Ovary (tissue), 9 donors: ENCODE data around the gene CHD9NB. TPM values are rescaled to one million over a fixed set of nuclear protein-coding genes. Genes with fewer than 3 reads are reported as not detected.

Experiments
- DNase-seq, 5 donors: peaks; one replicate each; pipeline ENCODE4 v3.0.0-alpha.2; 2019 to 2020
- H3K27ac ChIP-seq, 2 donors: fragments of 200-600 bp; one replicate each; pipeline versions ENCODE4 v1.5.1 to v1.8.0; 2019 to 2022
- H3K27me3 ChIP-seq: fragments of 200-600 bp; one replicate; pipeline ENCODE4 v1.8.0; 2022
- H3K36me3 ChIP-seq: fragments of 200-600 bp; sonication (generic); one replicate; pipeline ENCODE4 v1.5.1; 2019
- H3K4me1 ChIP-seq: one replicate; pipeline ENCODE4 v1.8.1; 2013; ENCODE audit warnings: mild to moderate bottlenecking, moderate library complexity; ENCODE audit not compliant: insufficient read depth
- H3K4me3 ChIP-seq: fragments of 200-600 bp; sonication (generic); one replicate; pipeline ENCODE4 v1.5.1; 2017
- H3K9me3 ChIP-seq, 2 donors: fragments of 200-600 bp in 1 of 2; sonication (generic) in 1 of 2; one replicate each; pipeline versions ENCODE4 v1.5.1 to v1.8.1; 2013 to 2019; ENCODE audit warnings: mild to moderate bottlenecking in 1 of 2, moderate library complexity in 1 of 2
- EP300 ChIP-seq: sonication (generic); formaldehyde crosslinking; IDR thresholded peaks from one replicate; pipeline ENCODE4 v1.6.1; 2017; ENCODE audit warnings: antibody characterized with exemption
- POLR2A ChIP-seq: fragments of 450-650 bp; IDR thresholded peaks from one replicate; pipeline ENCODE4 v1.6.1; 2017; ENCODE audit warnings: antibody characterized with exemption, mild to moderate bottlenecking, moderate library complexity
- WGBS, 3 donors: extraction: QIAGEN DNeasy Blood & Tissue Kit in 1 of 3; methylation state at CpG; one replicate each; pipeline versions ENCODE4 v1.1.5 to v1.1.7; 2013 to 2017; 5-methylcytosine and 5-hydroxymethylcytosine counted together
- intact Hi-C, 4 donors: fragments of 100-400 bp; cut with DNase I; formaldehyde crosslinking; loops; one replicate each; pipeline versions ENCODE4 v1.11.0 to v1.15.1; 2022 to 2023
- polyA plus RNA-seq, 2 donors: library from polyadenylated mRNA; stranded (reverse); fragments of 200-250 nt in 1 of 2; fragments of 350-450 nt in 1 of 2; fragmentation: Illumina TruSeq in 1 of 2; extraction: RNeasy Lipid Tissue Mini Kit (QIAGEN cat#74804) in 1 of 2; gene quantifications; one replicate each; pipeline ENCODE4 v1.2.3, GENCODE V29; 2013 to 2014
- total RNA-seq, 7 donors: library from RNA; depleted of rRNA in 2 of 7; stranded (reverse); fragments of >200 nt in 2 of 7; fragmentation: NEBNext Ultra II Directional in 3 of 7; extraction: Animal tissue kit (Norgen Biotek cat#: 25700) in 3 of 7; gene quantifications; one replicate each; pipeline versions ENCODE4 v1.1.0 to v1.2.4, GENCODE V29; 2016 to 2023
- TF ChIP-seq, protein P1 (sequence below), 3 donors: fragments of 450-650 bp in 2 of 3; fragments of 200-600 bp in 1 of 3; IDR thresholded peaks; one replicate each; pipeline versions ENCODE4 v1.5.1 to v1.8.0; 2016 to 2022; ENCODE audit warnings: antibody characterized with exemption in 3 of 3, mild to moderate bottlenecking in 1 of 3
- donor health status: DM: no; HTN: no; CAD: no; lungs with moderate emphysema.
- donor health status: DM: no; HTN: no; CAD: no.
- donor health status: Bipolar disorder and iron deficiency.
- donor health status: DM: yes; HTN: yes; CAD: no.
- donor health status: DM: no; HTN: no; CAD: no.
- donor health status: DM: yes; HTN: yes; CAD: no.

CHD9NB gene
- total and polyA plus RNA-seq, 9 donors, result 0.15 to 91.1 (median 1.6) TPM; not detected in 1

DNA sequence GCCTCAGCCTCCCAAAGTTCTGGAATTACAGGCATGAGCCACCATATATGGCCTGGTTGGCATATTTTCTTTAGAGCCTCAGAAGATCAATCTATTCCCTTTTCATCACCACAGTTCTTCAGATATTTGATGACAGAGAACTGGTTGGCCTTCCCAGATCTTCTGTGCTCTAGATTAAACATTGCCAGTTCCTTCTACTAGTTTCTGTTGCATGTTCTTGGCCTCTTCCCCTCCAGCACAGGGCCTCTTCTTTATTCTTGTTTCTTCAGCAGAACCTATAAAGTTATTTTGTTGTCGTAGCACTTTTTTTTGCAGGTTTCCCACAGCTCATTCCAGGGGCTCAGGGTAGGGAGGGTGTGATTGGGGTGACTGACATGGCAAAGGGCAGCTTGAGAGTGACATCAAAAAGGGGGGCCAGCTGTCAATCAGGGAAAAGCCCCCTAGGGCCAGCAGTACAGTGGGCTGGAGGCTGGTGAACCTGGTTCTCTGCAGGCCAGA, 11.4 kb upstream of the CHD9NB start:
- TF ChIP-seq EP300 (no peak), POLR2A (no peak)
- Histone ChIP-seq H3K9me3 (no peaks in the 10 kb centered on the region), H3K4me1 (no peaks in the 10 kb centered on the region), H3K27ac (no peak overlapping the region), H3K27me3 (no peaks in the 10 kb centered on the region), H3K36me3 (no peaks in the 10 kb centered on the region), H3K4me3 (no peak overlapping the region)
- no peak for DNase-seq
- intact Hi-C loops, result no loop called here
- 90 to 98% (median 93%) methylated on average over 1 of the region's 1 CpG for WGBS, 3 donors

GRCh38 chr16:53061701-53062159, 9.0 kb upstream of the CHD9NB start:
- TF ChIP-seq, protein P1, sequence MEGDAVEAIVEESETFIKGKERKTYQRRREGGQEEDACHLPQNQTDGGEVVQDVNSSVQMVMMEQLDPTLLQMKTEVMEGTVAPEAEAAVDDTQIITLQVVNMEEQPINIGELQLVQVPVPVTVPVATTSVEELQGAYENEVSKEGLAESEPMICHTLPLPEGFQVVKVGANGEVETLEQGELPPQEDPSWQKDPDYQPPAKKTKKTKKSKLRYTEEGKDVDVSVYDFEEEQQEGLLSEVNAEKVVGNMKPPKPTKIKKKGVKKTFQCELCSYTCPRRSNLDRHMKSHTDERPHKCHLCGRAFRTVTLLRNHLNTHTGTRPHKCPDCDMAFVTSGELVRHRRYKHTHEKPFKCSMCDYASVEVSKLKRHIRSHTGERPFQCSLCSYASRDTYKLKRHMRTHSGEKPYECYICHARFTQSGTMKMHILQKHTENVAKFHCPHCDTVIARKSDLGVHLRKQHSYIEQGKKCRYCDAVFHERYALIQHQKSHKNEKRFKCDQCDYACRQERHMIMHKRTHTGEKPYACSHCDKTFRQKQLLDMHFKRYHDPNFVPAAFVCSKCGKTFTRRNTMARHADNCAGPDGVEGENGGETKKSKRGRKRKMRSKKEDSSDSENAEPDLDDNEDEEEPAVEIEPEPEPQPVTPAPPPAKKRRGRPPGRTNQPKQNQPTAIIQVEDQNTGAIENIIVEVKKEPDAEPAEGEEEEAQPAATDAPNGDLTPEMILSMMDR (IDR thresholded peaks at IDR 0.05), result no peak
- TF ChIP-seq POLR2A, result no peak
- no peaks in the 10 kb centered on the region for H3K9me3 ChIP-seq
- no peak overlapping the region for H3K4me3 ChIP-seq
- H3K27ac ChIP-seq, result no peak overlapping the region
- DNase-seq, result no peak
- no peaks in the 10 kb centered on the region for H3K4me1 ChIP-seq
- no peaks in the 10 kb centered on the region for H3K27me3 ChIP-seq
- 76 to 79% (median 78%) methylated on average over 3 of the region's 3 CpGs for whole genome bisulfite sequencing, 3 donors
- H3K36me3 ChIP-seq, result no peaks in the 10 kb centered on the region
- intact Hi-C loops, result no loop called here

- no peak for TF ChIP-seq POLR2A
- TF ChIP-seq, protein P1 (IDR thresholded peaks at IDR 0.05), result no peak
- no peak for DNase-seq
- WGBS, 3 donors, result 94 to 96% (median 95%) methylated on average over 5 of the region's 5 CpGs
- intact Hi-C loops, result no loop called here
- Histone ChIP-seq H3K4me1 (peaks cover 1% of the 10 kb centered on the region), H3K27ac (no peak overlapping the region), H3K9me3 (no peaks in the 10 kb centered on the region), H3K4me3 (no peak overlapping the region), H3K36me3 (no peaks in the 10 kb centered on the region), H3K27me3 (no peaks in the 10 kb centered on the region)
These were observed 8.6 kb upstream of the CHD9NB start for GRCh38 chr16:53061256-53061655.

DNA sequence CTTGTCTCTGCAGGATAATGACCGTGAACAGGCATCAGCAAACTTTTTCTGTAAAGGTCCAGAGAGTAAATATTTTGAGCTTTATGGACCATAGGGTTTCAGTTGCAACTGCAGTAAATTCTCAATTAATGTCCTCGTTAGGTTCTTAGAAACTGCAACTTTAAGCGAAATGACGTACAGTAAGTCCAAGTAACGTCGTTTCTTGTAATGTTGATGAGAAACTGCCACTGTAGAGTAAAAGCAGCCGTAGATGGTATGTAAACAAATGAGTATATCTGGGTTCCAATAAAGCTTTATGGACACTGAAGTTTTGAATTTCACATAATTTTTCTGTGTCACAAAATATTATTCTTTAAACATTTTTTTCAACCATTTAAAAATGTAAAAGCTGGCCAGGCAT, 7.0 kb upstream of the CHD9NB start:
- peaks cover 1% of the 10 kb centered on the region for H3K4me1 ChIP-seq
- TF ChIP-seq, protein P1 (IDR thresholded peaks at IDR 0.05), result no peak
- WGBS, 3 donors, result 61 to 70% (median 69%) methylated on average over 7 of the region's 7 CpGs

DNA sequence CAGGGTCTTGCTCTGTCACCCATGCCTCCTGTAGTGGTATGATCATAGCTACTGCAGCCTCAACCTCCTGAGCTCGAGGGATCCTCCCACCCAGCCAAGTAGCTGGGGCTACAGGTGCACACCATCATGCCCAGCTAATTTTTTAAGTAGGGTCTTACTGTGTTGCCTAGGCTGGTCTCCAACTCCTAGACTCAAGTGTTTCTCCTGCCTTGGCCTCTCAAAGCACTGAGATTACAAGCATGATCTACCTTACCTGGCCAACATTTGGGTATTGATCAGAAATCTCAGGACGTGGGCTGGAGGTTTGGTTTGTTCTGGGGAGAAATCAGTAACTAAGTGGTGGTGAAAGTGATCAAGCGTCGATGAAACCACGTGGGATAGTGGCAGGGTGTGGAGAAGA, 6.2 kb upstream of the CHD9NB start:
- Histone ChIP-seq H3K4me3 (no peak overlapping the region), H3K27ac (no peak overlapping the region), H3K9me3 (no peaks in the 10 kb centered on the region), H3K4me1 (peaks cover 4% of the 10 kb centered on the region), H3K36me3 (no peaks in the 10 kb centered on the region), H3K27me3 (no peaks in the 10 kb centered on the region)
- WGBS, 3 donors, result 91 to 95% (median 95%) methylated on average over 5 of the region's 5 CpGs
- no peak for TF ChIP-seq POLR2A
- TF ChIP-seq, protein P1 (IDR thresholded peaks at IDR 0.05), result no peak
- no peak for TF ChIP-seq EP300
- no peak for DNase-seq
- intact Hi-C loops, result loop anchor here in 2 of 4 donors (10.0 kb wide), 3 partner anchors 146 to 376 kb away; partner anchors contain the start of gene RBL2 (in 1 of the 2)

More for the DNA sequence above, 7.0 kb upstream of the CHD9NB start:
- no peak overlapping the region for H3K27ac ChIP-seq
- intact Hi-C loops, result loop anchor here in 2 of 4 donors (10.0 kb wide), 3 partner anchors 145 to 375 kb away; partner anchors contain the start of gene RBL2 (in 1 of the 2)
- DNase-seq, result no peak
- no peaks in the 10 kb centered on the region for H3K9me3 ChIP-seq
- H3K36me3 ChIP-seq, result no peaks in the 10 kb centered on the region
- no peaks in the 10 kb centered on the region for H3K27me3 ChIP-seq
- no peak overlapping the region for H3K4me3 ChIP-seq
